GM13976 (cell line): Measurements from ENCODE around the gene LCMT1.
"Not testable (repeated sequence)": the region's sequence is repeated elsewhere in the genome, so short reads cannot be mapped to it uniquely, and the experiment has no call there.

ENCODE experiments used
- DNase-seq: peaks from one replicate; pipeline ENCODE4 v3.0.0; 2012; ENCODE audit warnings: low spot score
- in situ Hi-C: fragments of 300-500 bp; cut with MboI; formaldehyde crosslinking; loops from one replicate; pipeline ENCODE4 v1.12.0; 2022; ENCODE audit warnings: low sequenced_read_pairs, mixed read lengths, inconsistent platforms; ENCODE audit not compliant: unreplicated experiment
- TF ChIP-seq, protein P1 (sequence below): IDR thresholded peaks from 2 replicates; pipeline ENCODE4 v1.5.1; 2012; ENCODE audit warnings: borderline replicate concordance, mild to moderate bottlenecking; ENCODE audit not compliant: insufficient read depth; ENCODE audit errors: extremely low read depth, missing control alignments, control extremely low read depth

LCMT1 gene

DNA sequence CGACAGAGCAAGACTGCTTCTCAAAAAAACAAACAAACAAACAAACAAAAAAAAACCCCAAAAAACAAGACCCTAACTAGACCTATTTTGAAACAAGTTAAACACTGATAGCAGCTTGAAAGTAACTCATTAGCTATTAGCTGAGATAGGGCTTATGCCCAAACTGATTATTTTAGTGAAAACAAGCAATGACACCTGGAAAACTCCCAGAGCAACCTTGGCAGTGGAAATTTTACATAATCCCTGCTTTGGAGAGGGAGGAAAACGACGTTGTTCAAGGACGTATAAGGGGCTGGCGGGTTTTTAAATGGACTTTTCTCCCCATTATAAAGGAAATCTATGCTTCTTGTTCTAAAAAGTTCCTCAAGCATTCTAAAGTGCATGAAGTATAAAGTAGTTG is 59.8 kb downstream of the LCMT1 start:
- in situ Hi-C loops = no loop called here
- TF ChIP-seq, protein P1, sequence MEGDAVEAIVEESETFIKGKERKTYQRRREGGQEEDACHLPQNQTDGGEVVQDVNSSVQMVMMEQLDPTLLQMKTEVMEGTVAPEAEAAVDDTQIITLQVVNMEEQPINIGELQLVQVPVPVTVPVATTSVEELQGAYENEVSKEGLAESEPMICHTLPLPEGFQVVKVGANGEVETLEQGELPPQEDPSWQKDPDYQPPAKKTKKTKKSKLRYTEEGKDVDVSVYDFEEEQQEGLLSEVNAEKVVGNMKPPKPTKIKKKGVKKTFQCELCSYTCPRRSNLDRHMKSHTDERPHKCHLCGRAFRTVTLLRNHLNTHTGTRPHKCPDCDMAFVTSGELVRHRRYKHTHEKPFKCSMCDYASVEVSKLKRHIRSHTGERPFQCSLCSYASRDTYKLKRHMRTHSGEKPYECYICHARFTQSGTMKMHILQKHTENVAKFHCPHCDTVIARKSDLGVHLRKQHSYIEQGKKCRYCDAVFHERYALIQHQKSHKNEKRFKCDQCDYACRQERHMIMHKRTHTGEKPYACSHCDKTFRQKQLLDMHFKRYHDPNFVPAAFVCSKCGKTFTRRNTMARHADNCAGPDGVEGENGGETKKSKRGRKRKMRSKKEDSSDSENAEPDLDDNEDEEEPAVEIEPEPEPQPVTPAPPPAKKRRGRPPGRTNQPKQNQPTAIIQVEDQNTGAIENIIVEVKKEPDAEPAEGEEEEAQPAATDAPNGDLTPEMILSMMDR = no peak

DNA sequence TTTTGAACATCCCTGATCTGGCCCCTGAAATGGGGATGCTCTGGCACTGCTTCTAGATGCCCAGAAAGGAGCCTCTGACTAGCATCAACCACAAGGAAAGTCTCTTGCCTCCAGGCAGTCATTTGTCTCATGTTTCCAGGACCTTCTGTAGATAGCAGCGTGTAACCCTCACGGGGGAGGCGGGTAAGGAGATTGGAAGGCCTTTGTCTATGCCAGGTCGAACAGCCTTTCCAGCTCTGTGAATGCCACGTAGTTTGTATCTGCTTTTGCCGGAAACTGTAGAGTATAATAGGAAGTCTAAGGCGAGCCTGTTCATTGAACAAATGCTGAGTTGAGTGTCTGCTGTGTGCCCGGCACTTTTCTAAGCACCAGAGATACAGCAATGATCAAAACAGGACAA is 61.3 kb downstream of the LCMT1 start:
- in situ Hi-C loops = no loop called here
- DNase-seq = no peak
- TF ChIP-seq, protein P1 = no peak

More for the DNA sequence above, 59.8 kb downstream of the LCMT1 start:
- no peak for DNase-seq

DNA sequence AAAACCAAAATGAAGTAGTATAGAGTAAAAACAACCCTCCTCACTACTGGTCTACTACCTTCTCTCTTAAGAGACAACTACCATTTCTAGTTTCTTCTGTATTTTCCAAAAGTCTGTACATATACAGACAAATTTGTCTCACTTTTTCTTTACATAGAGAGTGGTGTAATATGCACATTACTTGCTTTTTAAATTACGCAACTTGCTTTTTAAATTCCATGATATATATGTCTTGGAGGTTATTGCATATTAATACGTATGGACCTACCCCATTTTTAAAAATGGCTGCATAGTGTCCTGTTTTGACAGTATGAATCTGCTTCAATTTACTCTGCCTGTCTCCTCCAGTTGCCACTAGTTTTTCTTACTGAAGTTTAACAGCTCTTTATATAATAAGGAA is 62.7 kb downstream of the LCMT1 start:
- in situ Hi-C loops = no loop called here
- DNase-seq = no peak
- TF ChIP-seq, protein P1 = no peak

DNA sequence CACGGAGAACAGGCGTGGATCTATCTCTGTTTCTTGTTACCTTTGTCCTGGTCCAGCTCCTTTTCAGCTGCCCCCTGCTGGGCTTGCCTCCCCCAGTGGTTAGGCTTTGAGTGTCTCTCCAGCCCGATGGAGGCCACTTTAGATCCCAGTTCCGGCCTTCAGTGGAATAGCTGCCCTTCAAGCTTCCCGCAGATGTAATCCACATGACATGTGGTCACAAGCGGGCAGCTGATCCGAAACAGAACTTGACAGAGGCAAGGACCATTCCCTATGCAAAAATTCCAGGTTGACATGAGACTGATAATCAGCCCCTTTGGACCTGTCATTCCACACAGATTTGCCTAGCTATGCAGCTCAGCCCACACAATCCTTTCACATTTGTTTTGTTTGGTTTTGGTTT is 64.6 kb downstream of the LCMT1 start:
- in situ Hi-C loops = no loop called here
- TF ChIP-seq, protein P1 = no peak
- no peak for DNase-seq

DNA sequence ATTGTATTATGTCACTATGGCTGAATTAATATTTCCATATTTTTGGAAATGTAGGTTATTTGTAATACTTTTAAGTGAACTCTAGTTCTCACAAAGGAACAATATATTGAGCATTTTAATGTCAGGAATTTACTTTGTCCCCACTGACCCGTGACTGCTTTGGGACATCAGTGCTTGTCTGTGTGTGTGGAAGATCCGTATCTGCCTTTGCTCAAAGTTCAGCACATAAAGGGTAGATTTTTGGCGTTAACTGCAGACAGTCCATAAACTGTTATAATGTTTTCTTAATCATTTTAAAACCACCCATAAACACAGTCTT is 65.9 kb downstream of the LCMT1 start:
- in situ Hi-C loops = no loop called here
- TF ChIP-seq, protein P1 = no peak

DNA sequence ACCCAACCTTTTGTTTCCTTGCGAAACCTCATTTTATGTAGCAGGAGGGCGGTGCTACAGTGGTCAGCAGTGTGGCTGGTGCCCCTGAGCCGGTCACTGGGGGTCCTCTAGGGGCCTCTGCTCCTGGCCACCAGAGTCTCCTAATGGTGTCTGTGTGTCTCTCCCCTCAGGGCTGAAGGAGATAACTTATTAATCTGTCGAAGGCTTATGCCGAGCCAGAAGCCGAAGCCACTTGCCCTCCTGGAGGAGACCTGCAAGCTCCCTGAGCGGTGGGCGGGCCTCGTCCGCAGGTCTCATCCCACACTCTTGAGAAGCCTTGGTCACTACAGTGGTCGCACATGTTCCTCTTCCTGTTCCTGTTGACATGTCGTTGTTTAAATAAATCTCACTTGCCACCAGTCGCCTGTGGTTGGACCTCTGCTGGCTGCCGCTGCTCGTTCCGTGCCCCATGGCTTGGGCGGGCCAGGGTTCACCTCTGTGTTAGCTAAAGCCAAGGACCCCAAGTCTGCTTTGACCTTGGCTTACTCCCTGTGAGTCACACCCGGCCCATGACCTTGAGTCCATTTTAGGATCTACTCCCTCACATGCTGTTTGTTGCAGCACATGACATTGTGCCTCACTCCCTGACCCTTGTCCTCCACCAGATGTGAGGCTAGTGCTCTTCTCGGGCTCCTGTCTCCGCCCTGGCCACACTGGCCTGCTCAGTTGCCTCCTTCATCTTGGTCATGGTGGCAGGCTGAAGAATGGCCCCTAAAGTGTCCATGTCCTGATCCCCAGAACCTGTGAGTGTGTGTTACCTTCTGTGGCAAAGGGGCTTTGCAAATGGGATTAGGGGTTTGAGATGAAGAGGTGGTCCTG is 66.5 kb downstream of the LCMT1 start:
- DNase-seq = no peak
- TF ChIP-seq, protein P1 = no peak
- in situ Hi-C loops = no loop called here

More for the DNA sequence above, 65.9 kb downstream of the LCMT1 start:
- DNase-seq = no peak

DNA sequence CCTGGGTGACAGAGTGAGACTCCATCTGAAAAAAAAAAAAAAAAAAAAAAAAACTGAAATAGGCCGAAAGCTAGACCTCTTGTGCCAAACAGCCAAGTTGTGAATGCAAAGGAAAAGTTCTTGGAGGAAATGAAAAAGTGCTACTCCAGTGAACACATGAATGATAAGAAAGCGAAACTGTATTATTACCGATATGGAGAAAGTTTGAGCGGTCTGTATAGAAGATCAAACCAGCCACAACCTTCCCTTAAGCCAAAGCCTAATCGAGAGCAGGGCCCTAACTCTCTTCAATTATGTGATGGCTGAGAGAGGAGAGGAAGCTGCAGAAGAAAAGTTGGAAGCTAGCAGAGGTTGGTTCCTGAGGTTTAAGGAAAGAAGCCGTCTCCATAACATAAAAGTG is 69.7 kb downstream of the LCMT1 start:
- DNase-seq, in situ Hi-C loops: not testable (repeated sequence)
